ENCODE measurements around the gene BBS12. TPM values are rescaled to one million over a fixed set of nuclear protein-coding genes. Genes with fewer than 3 reads are reported as not detected.
A peak's percentile ranks its signal among the peaks of the same experiment; 100 is the strongest.

Gene BBS12
- total RNA-seq, 2 donors from 2014 or later, result 1.0 to 2.2 TPM

DNA sequence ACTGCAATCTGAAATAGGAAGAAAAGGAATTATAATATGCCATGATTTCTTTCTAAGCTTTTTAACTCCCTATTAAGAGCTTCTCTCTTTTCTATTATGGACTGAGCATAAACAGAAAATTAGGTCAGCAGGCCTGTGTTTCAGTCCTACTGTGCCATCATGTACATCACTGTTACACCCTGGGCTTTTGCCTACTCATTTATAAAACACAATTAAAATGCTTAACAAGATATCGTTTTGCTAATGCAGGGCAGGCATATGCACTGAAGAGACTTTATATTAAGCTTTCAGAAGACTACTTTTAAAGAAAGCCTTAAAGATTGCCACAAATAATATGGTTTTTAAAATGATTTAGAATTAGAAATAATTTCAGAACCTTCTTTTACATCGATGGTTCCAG is 828 bp upstream of the BBS12 start:
- Mint-ChIP-seq H3K36me3 (no peaks in the 10 kb centered on the region), H3K9me3 (no peaks in the 10 kb centered on the region), H3K27me3 (no peaks in the 10 kb centered on the region), H3K4me1 (ENCODE audit: low read depth in 2 of 2) (peaks cover 13 to 16% of the 10 kb centered on the region in 2 donors), H3K27ac (peak overlapping the region in 1 of 2 donors; percentile 83), H3K4me3 (peak overlapping the region; percentile 96)
- ATAC-seq (no peak), DNase-seq (ENCODE audit: low spot score) (no peak)

DNA sequence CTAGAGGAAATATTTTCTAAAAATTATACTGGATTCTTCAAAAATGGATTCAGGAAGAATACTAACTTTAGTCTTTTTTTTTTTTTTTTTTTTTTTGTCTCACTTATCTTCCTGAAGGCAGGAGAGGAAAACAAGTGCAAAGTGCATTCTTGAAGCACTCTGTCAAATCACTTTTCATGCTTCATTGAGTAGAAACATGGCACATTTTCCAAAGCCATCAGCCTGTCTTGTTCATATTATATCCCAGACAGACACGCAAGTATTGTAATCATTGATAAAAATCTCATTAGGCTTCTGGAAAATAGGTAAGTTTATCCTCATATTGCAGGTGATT is 1.2 kb downstream of the BBS12 start:
- H3K4me1 Mint-ChIP-seq (ENCODE audit: low read depth in 2 of 2), result peaks cover 13 to 16% of the 10 kb centered on the region in 2 donors
- H3K4me3 Mint-ChIP-seq, result peak overlapping the region; percentile 96
- no peaks in the 10 kb centered on the region for H3K27me3 Mint-ChIP-seq
- DNase-seq (ENCODE audit: low spot score) (no peak), ATAC-seq (no peak)
- H3K27ac Mint-ChIP-seq, result peak overlapping the region; percentile 83 to 92
- no peaks in the 10 kb centered on the region for H3K36me3 Mint-ChIP-seq
- no peaks in the 10 kb centered on the region for H3K9me3 Mint-ChIP-seq

DNA sequence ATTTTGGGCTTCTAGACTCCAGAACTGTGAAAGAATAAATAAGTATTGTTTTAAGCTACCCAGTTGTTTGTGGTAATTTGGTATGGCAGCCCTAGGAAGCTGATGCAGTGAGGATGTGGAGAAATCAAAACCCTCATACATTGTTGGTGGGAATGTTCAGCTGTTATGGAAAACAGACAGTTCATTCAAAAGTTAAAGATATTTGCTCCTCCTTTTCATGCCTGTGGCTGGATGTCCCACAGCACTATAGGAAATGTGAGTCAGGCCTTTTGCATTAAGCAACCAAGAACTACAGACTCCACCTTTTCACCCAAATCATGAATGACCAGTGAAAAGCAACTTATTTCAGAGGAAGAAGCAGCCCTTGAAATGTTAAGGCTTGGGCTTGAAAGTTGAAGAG is 6.7 kb downstream of the BBS12 start:
- no peak for ATAC-seq
- H3K9me3 Mint-ChIP-seq, result no peaks in the 10 kb centered on the region
- peaks cover 8% of the 10 kb centered on the region for H3K36me3 Mint-ChIP-seq
- peaks cover 0 to 5% of the 10 kb centered on the region in 2 donors for H3K4me1 Mint-ChIP-seq (ENCODE audit: low read depth in 2 of 2)
- no peak overlapping the region for H3K27ac Mint-ChIP-seq
- H3K27me3 Mint-ChIP-seq, result no peaks in the 10 kb centered on the region
- no peak for DNase-seq (ENCODE audit: low spot score)
- H3K4me3 Mint-ChIP-seq, result no peak overlapping the region

DNA sequence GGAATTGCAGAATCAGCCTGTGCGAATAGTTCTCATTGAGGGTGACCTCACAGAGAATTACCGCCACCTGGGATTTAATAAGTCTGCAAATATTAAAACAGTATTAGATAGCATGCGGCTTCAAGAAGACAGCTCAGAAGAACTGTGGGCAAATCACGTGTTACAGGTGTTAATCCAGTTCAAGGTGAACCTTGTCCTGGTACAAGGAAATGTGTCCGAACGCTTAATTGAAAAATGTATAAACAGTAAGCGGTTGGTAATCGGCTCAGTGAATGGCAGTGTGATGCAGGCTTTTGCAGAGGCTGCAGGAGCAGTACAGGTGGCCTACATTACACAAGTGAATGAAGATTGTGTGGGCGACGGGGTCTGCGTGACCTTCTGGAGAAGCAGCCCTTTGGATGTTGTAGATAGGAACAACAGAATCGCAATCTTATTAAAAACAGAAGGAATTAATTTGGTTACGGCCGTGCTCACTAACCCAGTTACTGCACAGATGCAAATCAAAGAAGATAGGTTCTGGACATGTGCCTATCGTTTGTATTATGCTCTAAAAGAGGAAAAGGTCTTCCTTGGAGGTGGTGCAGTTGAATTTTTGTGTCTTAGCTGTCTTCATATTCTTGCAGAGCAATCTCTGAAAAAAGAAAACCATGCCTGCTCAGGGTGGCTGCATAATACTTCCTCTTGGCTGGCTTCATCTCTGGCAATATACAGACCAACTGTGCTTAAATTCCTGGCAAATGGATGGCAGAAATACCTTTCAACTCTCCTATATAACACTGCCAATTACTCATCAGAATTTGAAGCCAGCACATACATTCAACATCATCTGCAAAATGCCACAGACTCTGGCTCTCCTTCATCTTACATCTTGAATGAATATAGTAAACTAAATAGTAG is 10.7 kb downstream of the BBS12 start:
- Mint-ChIP-seq H3K9me3 (no peaks in the 10 kb centered on the region), H3K4me1 (ENCODE audit: low read depth in 2 of 2) (peaks cover 12 to 13% of the 10 kb centered on the region in 2 donors), H3K27me3 (no peaks in the 10 kb centered on the region), H3K27ac (no peak overlapping the region), H3K36me3 (peaks cover 8% of the 10 kb centered on the region), H3K4me3 (no peak overlapping the region)
- no peak for ATAC-seq
- no peak for DNase-seq (ENCODE audit: low spot score)

DNA sequence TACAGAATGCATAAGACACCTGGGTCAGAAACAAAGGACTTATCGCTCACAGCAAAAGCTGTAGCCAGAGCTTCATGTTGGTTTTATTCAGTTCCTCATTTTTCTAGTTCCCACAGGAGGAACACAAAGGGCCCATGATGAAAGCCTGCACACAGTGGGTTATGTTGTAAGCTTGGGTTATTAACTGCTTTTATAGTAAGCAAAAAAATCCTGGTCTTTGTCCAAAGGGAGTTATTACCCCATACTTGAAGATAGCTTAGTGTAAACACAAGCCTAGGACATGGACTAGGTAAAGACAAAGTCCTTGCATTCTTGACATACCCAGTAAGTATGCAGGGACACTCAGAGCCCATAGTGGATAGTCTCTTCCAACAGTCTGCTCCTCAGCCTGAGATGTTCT is 11.7 kb downstream of the BBS12 start:
- DNase-seq (ENCODE audit: low spot score) (no peak), ATAC-seq (no peak)
- Mint-ChIP-seq H3K4me3 (no peak overlapping the region), H3K27ac (no peak overlapping the region), H3K4me1 (ENCODE audit: low read depth in 2 of 2) (peaks cover 12 to 13% of the 10 kb centered on the region in 2 donors), H3K27me3 (no peaks in the 10 kb centered on the region), H3K9me3 (no peaks in the 10 kb centered on the region), H3K36me3 (peaks cover 8% of the 10 kb centered on the region)

DNA sequence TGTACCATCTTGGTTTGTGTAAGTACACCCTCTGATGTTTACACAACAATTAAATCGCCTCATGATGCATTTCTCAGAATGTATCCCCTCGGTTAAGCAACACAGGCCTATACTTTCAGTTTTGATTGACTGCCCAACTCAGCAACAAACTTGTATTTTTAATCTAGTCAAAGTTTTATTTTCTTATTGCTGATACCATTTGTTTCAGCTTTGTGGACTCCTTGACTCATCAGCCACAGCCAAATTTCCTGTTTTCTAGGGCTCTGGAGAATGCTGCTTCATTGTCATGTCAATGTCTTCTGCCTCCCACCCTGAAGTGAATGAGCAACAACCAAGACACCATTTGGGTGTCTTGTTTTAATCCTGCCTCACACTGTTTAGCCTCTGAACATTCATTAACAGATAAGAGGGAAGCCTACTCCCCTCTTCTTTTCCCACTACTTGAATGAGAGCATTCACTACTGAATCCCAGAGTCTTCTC is 14.0 kb downstream of the BBS12 start:
- Mint-ChIP-seq H3K27me3 (peaks cover 14 to 17% of the 10 kb centered on the region in 2 donors), H3K4me3 (peak overlapping the region; percentile 51), H3K4me1 (ENCODE audit: low read depth in 2 of 2) (peaks cover 12 to 13% of the 10 kb centered on the region in 2 donors), H3K27ac (peak overlapping the region; percentile 67 to 73), H3K36me3 (peaks cover 8% of the 10 kb centered on the region), H3K9me3 (no peaks in the 10 kb centered on the region)
- DNase-seq (ENCODE audit: low spot score) (no peak), ATAC-seq (peak; percentile 77 to 87)

DNA sequence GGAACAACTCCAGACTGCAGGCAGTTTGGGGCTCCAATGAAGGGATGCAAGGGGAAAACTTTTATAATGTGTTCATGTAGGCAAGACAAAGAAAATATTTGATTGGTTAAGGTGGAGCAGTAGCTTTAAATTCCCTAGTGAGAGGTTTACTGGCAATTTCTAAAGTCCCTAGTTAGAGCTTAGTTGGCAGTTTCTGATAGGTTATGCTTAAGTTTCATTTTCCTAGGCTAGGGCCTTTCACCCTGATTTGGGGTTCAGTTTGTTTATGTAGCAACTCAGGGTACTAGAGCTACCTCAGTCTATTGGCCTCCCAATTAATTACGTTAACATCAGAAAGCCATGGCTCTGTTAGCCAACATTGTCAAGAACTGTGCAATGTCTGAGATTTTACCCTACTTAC is 14.6 kb downstream of the BBS12 start:
- Mint-ChIP-seq H3K27ac (peak overlapping the region; percentile 67 to 73), H3K4me3 (no peak overlapping the region), H3K9me3 (no peaks in the 10 kb centered on the region), H3K36me3 (peaks cover 8% of the 10 kb centered on the region), H3K27me3 (peaks cover 20 to 23% of the 10 kb centered on the region in 2 donors), H3K4me1 (ENCODE audit: low read depth in 2 of 2) (peaks cover 12 to 13% of the 10 kb centered on the region in 2 donors)
- no peak for ATAC-seq
- no peak for DNase-seq (ENCODE audit: low spot score)

DNA sequence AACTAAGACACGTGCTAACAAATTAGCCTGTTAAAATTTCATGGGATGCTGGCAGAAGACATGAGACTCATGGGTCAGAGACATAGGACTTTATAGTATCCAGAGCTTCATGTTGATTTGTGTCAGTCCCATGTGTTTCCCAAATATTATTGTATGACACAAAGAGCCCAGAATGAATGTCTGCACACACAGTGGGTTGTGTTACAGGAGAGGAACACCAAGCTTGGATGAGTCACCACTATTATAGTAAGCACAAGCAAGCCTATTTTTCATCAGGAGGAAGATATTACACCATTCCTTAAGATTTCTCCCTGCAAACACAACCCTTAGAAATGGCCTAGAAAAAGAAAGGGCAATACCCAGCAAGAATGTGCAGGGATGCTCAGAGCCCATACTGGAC is 15.4 kb downstream of the BBS12 start:
- DNase-seq (ENCODE audit: low spot score) (no peak), ATAC-seq (no peak)
- Mint-ChIP-seq H3K36me3 (no peaks in the 10 kb centered on the region), H3K27me3 (peaks cover 22 to 26% of the 10 kb centered on the region in 2 donors), H3K4me1 (ENCODE audit: low read depth in 2 of 2) (peaks cover 12 to 13% of the 10 kb centered on the region in 2 donors), H3K9me3 (no peaks in the 10 kb centered on the region), H3K27ac (peak overlapping the region in 1 of 2 donors; percentile 42), H3K4me3 (no peak overlapping the region)

DNA sequence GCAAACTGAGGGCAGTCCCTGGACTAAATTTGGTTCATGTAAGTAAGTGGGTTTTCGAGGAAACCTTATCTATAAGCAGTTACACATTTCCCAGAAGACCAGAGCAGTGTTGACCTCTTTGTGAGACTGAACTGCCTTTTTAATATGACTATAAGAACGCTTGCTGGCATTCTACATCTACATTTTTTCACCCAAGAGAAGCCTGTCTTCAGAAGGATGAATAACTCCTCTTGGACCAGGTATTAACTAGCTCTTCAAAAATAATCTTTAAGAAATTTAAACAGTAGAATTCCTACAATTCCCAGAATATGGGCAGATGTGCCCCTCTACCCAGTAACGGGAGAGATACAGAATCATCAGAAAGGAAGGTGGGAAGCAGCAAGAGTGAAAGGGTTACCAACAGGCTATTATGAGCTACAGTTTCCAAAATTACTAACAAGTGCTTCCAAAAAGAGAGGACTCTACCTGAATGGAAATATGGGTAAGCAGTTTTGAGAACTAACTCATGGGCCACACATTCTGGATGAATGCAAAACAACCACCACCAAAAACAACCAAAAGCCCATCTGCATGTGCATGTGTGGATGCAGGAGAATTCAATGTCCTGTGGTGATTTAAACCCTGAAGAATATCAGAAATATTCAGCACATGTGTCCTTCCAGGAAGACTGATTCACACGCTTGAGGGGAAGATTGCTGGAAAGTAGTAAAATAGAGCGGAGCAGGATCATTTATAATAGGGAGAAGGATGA is 17.4 kb downstream of the BBS12 start:
- H3K4me1 Mint-ChIP-seq (ENCODE audit: low read depth in 2 of 2), result peaks cover 12 to 13% of the 10 kb centered on the region in 2 donors
- H3K36me3 Mint-ChIP-seq, result no peaks in the 10 kb centered on the region
- H3K27me3 Mint-ChIP-seq, result peaks cover 23 to 43% of the 10 kb centered on the region in 2 donors
- no peak for DNase-seq (ENCODE audit: low spot score)
- H3K27ac Mint-ChIP-seq, result no peak overlapping the region
- H3K4me3 Mint-ChIP-seq, result no peak overlapping the region
- H3K9me3 Mint-ChIP-seq, result no peaks in the 10 kb centered on the region
- no peak for ATAC-seq

DNA sequence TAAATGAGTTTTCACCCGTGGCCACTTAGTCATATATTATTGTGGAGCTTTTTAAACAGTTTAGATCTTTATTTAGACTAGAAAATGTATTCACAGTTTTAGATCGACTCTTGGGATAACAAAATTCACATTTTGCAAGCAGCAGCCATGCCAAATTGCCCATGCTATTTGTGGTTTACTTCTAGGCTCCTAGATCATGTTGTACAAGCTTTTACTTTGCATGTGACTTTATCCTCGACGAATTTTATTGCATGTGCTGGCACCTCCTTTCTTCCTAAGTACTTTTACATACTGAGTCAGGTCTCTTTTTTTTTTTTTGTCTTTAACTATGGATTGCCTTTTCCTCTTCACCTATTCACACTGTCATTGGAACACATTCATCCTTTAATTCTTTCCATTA is 23.2 kb downstream of the BBS12 start:
- ATAC-seq (no peak), DNase-seq (ENCODE audit: low spot score) (no peak)
- Mint-ChIP-seq H3K27me3 (peaks cover 22 to 50% of the 10 kb centered on the region in 2 donors), H3K9me3 (no peaks in the 10 kb centered on the region), H3K4me1 (ENCODE audit: low read depth in 2 of 2) (peaks cover 4 to 15% of the 10 kb centered on the region in 2 donors), H3K27ac (no peak overlapping the region), H3K36me3 (no peaks in the 10 kb centered on the region), H3K4me3 (no peak overlapping the region)

DNA sequence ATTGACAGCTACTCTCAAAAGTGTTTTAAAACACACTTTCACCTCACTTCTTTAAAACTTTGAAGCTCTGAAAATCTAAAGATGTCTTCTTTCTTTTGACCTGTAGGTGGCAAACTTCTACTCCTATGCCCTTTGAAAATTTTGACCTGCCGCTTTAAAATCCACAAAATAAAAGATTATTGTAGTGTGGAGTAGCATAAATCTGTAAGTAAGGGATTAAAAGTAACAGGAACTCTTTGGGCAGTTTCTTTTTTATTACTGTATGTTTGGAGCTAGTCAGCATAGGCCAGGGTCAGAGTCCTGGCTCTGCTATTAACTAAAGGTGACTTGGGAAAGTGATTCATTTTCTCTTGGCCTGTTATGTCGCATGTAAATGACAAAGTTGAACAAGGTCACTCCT is 25.5 kb downstream of the BBS12 start:
- H3K36me3 Mint-ChIP-seq, result no peaks in the 10 kb centered on the region
- H3K4me1 Mint-ChIP-seq (ENCODE audit: low read depth in 2 of 2), result peaks cover 21 to 33% of the 10 kb centered on the region in 2 donors
- H3K27me3 Mint-ChIP-seq, result peaks cover 8 to 33% of the 10 kb centered on the region in 2 donors
- no peaks in the 10 kb centered on the region for H3K9me3 Mint-ChIP-seq
- DNase-seq (ENCODE audit: low spot score) (no peak), ATAC-seq (no peak)
- H3K27ac Mint-ChIP-seq, result peak overlapping the region in 1 of 2 donors; percentile 12
- no peak overlapping the region for H3K4me3 Mint-ChIP-seq

DNA sequence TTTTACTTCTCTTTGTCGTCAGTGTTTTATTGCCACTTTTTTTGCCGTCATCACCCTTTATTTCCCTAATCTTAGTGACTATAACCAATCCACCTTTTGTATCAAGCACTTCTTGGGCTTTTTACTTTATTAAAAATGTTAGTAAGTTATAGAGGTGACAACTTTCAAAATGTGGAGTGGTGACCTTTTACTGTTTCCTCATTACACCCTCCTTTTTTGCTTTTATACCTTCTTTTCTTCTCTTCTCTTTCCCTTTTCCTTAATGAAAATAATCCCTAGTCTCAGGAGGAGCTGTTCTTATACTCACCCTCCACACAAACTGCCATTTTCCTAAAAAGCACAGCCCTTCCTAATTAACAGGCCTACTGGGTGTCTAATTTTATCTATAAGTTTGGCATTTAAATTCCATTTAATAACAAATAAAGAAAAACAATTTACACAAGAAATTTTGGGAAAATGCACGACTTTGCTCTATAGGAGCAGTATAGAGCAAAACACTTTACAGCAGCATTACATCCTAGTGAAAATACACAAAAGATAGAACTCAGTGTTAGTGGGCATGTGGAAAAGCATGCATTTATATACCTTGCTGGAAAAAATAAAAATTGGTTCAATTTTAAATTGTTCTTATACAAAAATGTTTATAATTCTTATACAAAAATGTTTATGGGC is 27.3 kb downstream of the BBS12 start:
- no peak overlapping the region for H3K4me3 Mint-ChIP-seq
- no peak for ATAC-seq
- no peaks in the 10 kb centered on the region for H3K9me3 Mint-ChIP-seq
- H3K27ac Mint-ChIP-seq, result peak overlapping the region in 1 of 2 donors; percentile 44
- peaks cover 33 to 47% of the 10 kb centered on the region in 2 donors for H3K4me1 Mint-ChIP-seq (ENCODE audit: low read depth in 2 of 2)
- no peaks in the 10 kb centered on the region for H3K36me3 Mint-ChIP-seq
- H3K27me3 Mint-ChIP-seq, result peaks cover 8 to 17% of the 10 kb centered on the region in 2 donors
- no peak for DNase-seq (ENCODE audit: low spot score)

DNA sequence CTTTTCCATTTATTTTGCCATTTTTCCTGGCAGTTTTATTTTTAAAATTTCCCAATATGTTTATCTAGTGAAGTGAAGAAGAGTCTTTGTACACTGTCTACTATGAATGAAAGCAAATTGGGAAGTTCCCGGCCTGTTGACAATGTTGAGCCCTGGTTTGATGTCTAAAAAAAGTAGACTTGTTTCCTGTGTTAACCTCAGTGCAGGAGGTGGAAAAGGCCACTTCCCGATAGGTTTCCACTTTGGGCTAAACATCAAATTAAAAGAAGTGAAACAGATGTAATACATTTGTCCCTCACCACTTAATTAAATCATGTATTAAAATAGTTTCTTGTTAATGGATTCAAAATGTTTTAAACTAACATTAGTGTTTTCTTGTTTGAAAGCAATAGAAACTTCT is 30.0 kb downstream of the BBS12 start:
- ATAC-seq (peak; percentile 73 to 84), DNase-seq (ENCODE audit: low spot score) (peak; percentile 77)
- Mint-ChIP-seq H3K9me3 (no peaks in the 10 kb centered on the region), H3K36me3 (no peaks in the 10 kb centered on the region), H3K27me3 (peaks cover 0 to 4% of the 10 kb centered on the region in 2 donors), H3K4me1 (ENCODE audit: low read depth in 2 of 2) (peaks cover 37 to 52% of the 10 kb centered on the region in 2 donors), H3K4me3 (peak overlapping the region; percentile 79), H3K27ac (peak overlapping the region; percentile 65 to 86)

All from natural killer cell treated with Interleukin-12 subunit alpha and Interleukin-12 subunit beta and Interleukin-15 and Interleukin-18, amount 100 ng/mL, for 72 hours (primary cell).